ENCODE results near the gene SKAP1.

The SKAP1 gene

GRCh38 chr17:48174833-48175523 lies 255.0 kb downstream of the SKAP1 start:
- ATAC-seq: no peak
- TF ChIP-seq TOX (CRISPR knock-in tag; IDR thresholded peaks at IDR 0.05; ENCODE audit: borderline replicate concordance) (no peak), POU6F1 (CRISPR knock-in tag; IDR thresholded peaks at IDR 0.05; ENCODE audit: borderline replicate concordance, low read depth) (no peak), CSDC2 (CRISPR knock-in tag; IDR thresholded peaks at IDR 0.05) (no peak), PPARA (CRISPR knock-in tag; IDR thresholded peaks at IDR 0.05; ENCODE audit: borderline replicate concordance) (no peak)

- no peak for ATAC-seq
- no peak for TF ChIP-seq ZFP30 (CRISPR knock-in tag; IDR thresholded peaks at IDR 0.05)
- TF ChIP-seq, protein P1, sequence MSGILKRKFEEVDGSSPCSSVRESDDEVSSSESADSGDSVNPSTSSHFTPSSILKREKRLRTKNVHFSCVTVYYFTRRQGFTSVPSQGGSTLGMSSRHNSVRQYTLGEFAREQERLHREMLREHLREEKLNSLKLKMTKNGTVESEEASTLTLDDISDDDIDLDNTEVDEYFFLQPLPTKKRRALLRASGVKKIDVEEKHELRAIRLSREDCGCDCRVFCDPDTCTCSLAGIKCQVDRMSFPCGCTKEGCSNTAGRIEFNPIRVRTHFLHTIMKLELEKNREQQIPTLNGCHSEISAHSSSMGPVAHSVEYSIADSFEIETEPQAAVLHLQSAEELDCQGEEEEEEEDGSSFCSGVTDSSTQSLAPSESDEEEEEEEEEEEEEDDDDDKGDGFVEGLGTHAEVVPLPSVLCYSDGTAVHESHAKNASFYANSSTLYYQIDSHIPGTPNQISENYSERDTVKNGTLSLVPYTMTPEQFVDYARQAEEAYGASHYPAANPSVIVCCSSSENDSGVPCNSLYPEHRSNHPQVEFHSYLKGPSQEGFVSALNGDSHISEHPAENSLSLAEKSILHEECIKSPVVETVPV (CRISPR knock-in tag; IDR thresholded peaks at IDR 0.05): no peak
- TF ChIP-seq ZNF70 (CRISPR knock-in tag; IDR thresholded peaks at IDR 0.05): no peak
- no peak for TF ChIP-seq TCF4 (CRISPR knock-in tag; IDR thresholded peaks at IDR 0.05; ENCODE audit: borderline replicate concordance)
- no peak for TF ChIP-seq ISL1 (CRISPR knock-in tag; IDR thresholded peaks at IDR 0.05)
- TF ChIP-seq POU6F1 (CRISPR knock-in tag; IDR thresholded peaks at IDR 0.05; ENCODE audit: borderline replicate concordance, low read depth): no peak
- TF ChIP-seq ZC3H10 (CRISPR knock-in tag; IDR thresholded peaks at IDR 0.05): no peak
- no peak for TF ChIP-seq CSDC2 (CRISPR knock-in tag; IDR thresholded peaks at IDR 0.05)
- TF ChIP-seq GLIS3 (CRISPR knock-in tag; IDR thresholded peaks at IDR 0.05): no peak
- TF ChIP-seq RARB (CRISPR knock-in tag; IDR thresholded peaks at IDR 0.05): no peak
- TF ChIP-seq CREB5 (CRISPR knock-in tag; IDR thresholded peaks at IDR 0.05; ENCODE audit: low read depth): no peak
- TF ChIP-seq, protein P2, sequence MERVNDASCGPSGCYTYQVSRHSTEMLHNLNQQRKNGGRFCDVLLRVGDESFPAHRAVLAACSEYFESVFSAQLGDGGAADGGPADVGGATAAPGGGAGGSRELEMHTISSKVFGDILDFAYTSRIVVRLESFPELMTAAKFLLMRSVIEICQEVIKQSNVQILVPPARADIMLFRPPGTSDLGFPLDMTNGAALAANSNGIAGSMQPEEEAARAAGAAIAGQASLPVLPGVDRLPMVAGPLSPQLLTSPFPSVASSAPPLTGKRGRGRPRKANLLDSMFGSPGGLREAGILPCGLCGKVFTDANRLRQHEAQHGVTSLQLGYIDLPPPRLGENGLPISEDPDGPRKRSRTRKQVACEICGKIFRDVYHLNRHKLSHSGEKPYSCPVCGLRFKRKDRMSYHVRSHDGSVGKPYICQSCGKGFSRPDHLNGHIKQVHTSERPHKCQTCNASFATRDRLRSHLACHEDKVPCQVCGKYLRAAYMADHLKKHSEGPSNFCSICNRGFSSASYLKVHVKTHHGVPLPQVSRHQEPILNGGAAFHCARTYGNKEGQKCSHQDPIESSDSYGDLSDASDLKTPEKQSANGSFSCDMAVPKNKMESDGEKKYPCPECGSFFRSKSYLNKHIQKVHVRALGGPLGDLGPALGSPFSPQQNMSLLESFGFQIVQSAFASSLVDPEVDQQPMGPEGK (CRISPR knock-in tag; IDR thresholded peaks at IDR 0.05; ENCODE audit: borderline replicate concordance): no peak
- no peak for TF ChIP-seq ZNF565 (CRISPR knock-in tag; conservative IDR thresholded peaks at IDR 0.05; ENCODE audit: low read depth)
- TF ChIP-seq SNAI2 (CRISPR knock-in tag; IDR thresholded peaks at IDR 0.05): no peak
- TF ChIP-seq, protein P3, sequence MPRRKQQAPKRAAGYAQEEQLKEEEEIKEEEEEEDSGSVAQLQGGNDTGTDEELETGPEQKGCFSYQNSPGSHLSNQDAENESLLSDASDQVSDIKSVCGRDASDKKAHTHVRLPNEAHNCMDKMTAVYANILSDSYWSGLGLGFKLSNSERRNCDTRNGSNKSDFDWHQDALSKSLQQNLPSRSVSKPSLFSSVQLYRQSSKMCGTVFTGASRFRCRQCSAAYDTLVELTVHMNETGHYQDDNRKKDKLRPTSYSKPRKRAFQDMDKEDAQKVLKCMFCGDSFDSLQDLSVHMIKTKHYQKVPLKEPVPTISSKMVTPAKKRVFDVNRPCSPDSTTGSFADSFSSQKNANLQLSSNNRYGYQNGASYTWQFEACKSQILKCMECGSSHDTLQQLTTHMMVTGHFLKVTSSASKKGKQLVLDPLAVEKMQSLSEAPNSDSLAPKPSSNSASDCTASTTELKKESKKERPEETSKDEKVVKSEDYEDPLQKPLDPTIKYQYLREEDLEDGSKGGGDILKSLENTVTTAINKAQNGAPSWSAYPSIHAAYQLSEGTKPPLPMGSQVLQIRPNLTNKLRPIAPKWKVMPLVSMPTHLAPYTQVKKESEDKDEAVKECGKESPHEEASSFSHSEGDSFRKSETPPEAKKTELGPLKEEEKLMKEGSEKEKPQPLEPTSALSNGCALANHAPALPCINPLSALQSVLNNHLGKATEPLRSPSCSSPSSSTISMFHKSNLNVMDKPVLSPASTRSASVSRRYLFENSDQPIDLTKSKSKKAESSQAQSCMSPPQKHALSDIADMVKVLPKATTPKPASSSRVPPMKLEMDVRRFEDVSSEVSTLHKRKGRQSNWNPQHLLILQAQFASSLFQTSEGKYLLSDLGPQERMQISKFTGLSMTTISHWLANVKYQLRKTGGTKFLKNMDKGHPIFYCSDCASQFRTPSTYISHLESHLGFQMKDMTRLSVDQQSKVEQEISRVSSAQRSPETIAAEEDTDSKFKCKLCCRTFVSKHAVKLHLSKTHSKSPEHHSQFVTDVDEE (CRISPR knock-in tag; IDR thresholded peaks at IDR 0.05): no peak
- TF ChIP-seq TOX (CRISPR knock-in tag; IDR thresholded peaks at IDR 0.05; ENCODE audit: borderline replicate concordance): no peak
- TF ChIP-seq PPARA (CRISPR knock-in tag; IDR thresholded peaks at IDR 0.05; ENCODE audit: borderline replicate concordance): no peak
- no peak for TF ChIP-seq ZFP3 (CRISPR knock-in tag; IDR thresholded peaks at IDR 0.05)
Measured at GRCh38 chr17:48173191-48173984, 256.6 kb downstream of the SKAP1 start.

Data from SK-N-SH treated with all-trans-retinoic acid at 6 μM for 48 hours (cell line).